ENCODE data around the gene LRRC3.

LRRC3 gene

DNA sequence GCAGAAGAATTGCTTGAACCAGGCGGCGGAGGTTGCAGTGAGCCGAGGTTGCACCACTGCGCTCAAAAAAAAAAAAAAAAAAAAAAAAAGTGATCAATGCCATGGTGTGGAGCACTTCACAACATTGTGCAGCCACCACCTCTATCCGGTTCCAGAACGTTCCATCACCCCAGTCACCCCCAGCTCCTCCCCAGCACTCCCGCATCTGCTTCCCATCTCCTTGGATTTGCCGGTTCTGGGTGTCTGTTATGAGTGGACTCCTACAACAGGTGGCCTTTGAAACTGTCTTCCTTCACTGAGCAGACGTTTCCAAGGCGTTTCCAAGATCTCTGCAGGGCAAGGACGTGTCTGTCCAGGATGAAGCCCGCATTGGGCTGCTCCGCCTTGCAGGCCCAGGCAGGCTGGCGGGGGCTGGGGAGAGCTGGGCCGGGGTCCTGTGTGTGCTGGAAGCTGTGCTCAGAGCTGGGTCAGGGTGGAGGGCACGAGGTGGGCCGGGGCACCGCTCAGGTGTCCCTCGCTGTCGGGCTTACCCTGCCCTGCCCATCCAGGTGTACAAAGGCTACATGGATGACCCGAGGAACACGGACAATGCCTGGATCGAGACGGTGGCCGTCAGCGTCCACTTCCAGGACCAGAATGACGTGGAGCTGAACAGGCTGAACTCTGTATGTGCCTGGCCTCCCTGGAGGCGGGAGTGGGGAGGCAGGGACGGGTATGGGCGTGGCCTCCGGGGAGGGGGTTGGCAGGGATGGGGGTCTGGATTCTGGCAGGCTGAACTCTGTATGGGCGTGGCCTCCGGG is 14.9 kb upstream of the LRRC3 start:
- Histone ChIP-seq H2BK15ac (ENCODE audit: low read length) (peak overlapping the region; percentile 85), H3K4me2 (ENCODE audit: insufficient read depth, low read length, poor library complexity, severe bottlenecking) (no peak overlapping the region), H2BK12ac (ENCODE audit: low read length) (no peak overlapping the region), H3K27me3 (ENCODE audit: control insufficient read depth in 3 of 3, insufficient read depth in 3 of 3, low read depth in 1 of 3, low read length in 3 of 3) (peaks cover 0 to 3% (median 0%) of the 10 kb centered on the region in 3 experiments), H3K18ac (ENCODE audit: low read length) (peak overlapping the region; percentile 71), H3K9me3 (replicated peaks in 1 of 2; ENCODE audit: control insufficient read depth in 2 of 2, insufficient read depth in 1 of 2, low read depth in 1 of 2, low read length in 2 of 2) (peaks cover 0 to 4% of the 10 kb centered on the region in 2 donors), H2BK5ac (ENCODE audit: low read length) (no peak overlapping the region), H3K23ac (ENCODE audit: low read depth, low read length, poor library complexity) (peak overlapping the region; percentile 80), H3K14ac (ENCODE audit: low read length) (peak overlapping the region; percentile 100), H3K79me1 (ENCODE audit: low read depth, low read length) (no peaks in the 10 kb centered on the region), H3K27ac (replicated peaks; ENCODE audit: low read length) (no peak overlapping the region), H3K4me1 (ENCODE audit: control insufficient read depth in 2 of 2, insufficient read depth in 1 of 2, low read depth in 1 of 2, low read length in 2 of 2) (no peaks in the 10 kb centered on the region), H2AK5ac (ENCODE audit: low read depth, low read length) (peak overlapping the region; percentile 88), H3K4me3 (ENCODE audit: low read length in 2 of 2) (no peak overlapping the region), H4K91ac (ENCODE audit: low read depth, low read length, poor library complexity) (no peak overlapping the region), H3K9ac (ENCODE audit: low read depth, low read length, poor library complexity) (peak overlapping the region; percentile 50), H2BK120ac (ENCODE audit: low read depth, low read length) (no peak overlapping the region), H4K8ac (ENCODE audit: low read depth, low read length) (peak overlapping the region; percentile 98), H3K36me3 (replicated peaks in 1 of 2; ENCODE audit: control insufficient read depth in 2 of 2, insufficient read depth in 2 of 2, low read length in 2 of 2) (no peaks in the 10 kb centered on the region), H3K4ac (ENCODE audit: low read length) (no peak overlapping the region), H2AFZ (ENCODE audit: low read length) (no peak overlapping the region)
- no peak for DNase-seq (ENCODE audit: low spot score)
- WGBS, 2 donors (ENCODE audit: extremely low coverage in 2 of 2, insufficient read length in 2 of 2, insufficient replicate concordance in 1 of 2): no CpG with 5 or more reads among the region's 33 CpGs

DNA sequence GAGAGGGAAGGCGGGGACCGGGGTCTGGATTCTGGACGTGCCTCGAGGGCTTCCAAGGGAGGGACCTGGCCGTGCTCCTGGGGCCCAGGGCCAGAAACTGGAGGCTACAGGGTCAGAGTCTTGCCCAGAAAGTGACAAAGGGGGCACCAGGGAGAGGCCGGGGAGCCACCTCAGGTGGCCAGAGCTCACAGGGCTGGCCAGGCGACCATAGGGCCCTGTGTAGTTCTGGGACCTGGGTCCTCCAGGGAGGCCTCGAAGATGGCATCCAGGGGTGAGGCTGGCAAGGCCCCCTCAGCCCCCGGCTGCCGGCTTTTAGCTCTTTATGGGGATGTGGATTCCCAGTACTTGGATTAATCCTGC is 14.3 kb upstream of the LRRC3 start:
- Histone ChIP-seq H3K27me3 (ENCODE audit: control insufficient read depth in 3 of 3, insufficient read depth in 3 of 3, low read depth in 1 of 3, low read length in 3 of 3) (peaks cover 0 to 3% (median 0%) of the 10 kb centered on the region in 3 experiments), H3K4me3 (ENCODE audit: low read length in 2 of 2) (no peak overlapping the region), H4K8ac (ENCODE audit: low read depth, low read length) (no peak overlapping the region), H3K9ac (ENCODE audit: low read depth, low read length, poor library complexity) (no peak overlapping the region), H3K4me1 (ENCODE audit: control insufficient read depth in 2 of 2, insufficient read depth in 1 of 2, low read depth in 1 of 2, low read length in 2 of 2) (no peaks in the 10 kb centered on the region), H3K4ac (ENCODE audit: low read length) (no peak overlapping the region), H3K18ac (ENCODE audit: low read length) (no peak overlapping the region), H3K27ac (replicated peaks; ENCODE audit: low read length) (no peak overlapping the region), H3K79me1 (ENCODE audit: low read depth, low read length) (no peaks in the 10 kb centered on the region), H4K91ac (ENCODE audit: low read depth, low read length, poor library complexity) (no peak overlapping the region), H2BK12ac (ENCODE audit: low read length) (no peak overlapping the region), H2AFZ (ENCODE audit: low read length) (no peak overlapping the region), H2BK120ac (ENCODE audit: low read depth, low read length) (no peak overlapping the region), H3K23ac (ENCODE audit: low read depth, low read length, poor library complexity) (no peak overlapping the region), H3K36me3 (replicated peaks in 1 of 2; ENCODE audit: control insufficient read depth in 2 of 2, insufficient read depth in 2 of 2, low read length in 2 of 2) (no peaks in the 10 kb centered on the region), H2BK15ac (ENCODE audit: low read length) (peak overlapping the region; percentile 85), H3K4me2 (ENCODE audit: insufficient read depth, low read length, poor library complexity, severe bottlenecking) (no peak overlapping the region), H2AK5ac (ENCODE audit: low read depth, low read length) (peak overlapping the region; percentile 88), H3K14ac (ENCODE audit: low read length) (no peak overlapping the region), H3K9me3 (replicated peaks in 1 of 2; ENCODE audit: control insufficient read depth in 2 of 2, insufficient read depth in 1 of 2, low read depth in 1 of 2, low read length in 2 of 2) (peaks cover 0 to 4% of the 10 kb centered on the region in 2 donors), H2BK5ac (ENCODE audit: low read length) (no peak overlapping the region)
- DNase-seq (ENCODE audit: low spot score): no peak
- WGBS, 2 donors (ENCODE audit: extremely low coverage in 2 of 2, insufficient read length in 2 of 2, insufficient replicate concordance in 1 of 2): no CpG with 5 or more reads among the region's 10 CpGs

GRCh38 chr21:44441581-44442265 is 13.6 kb upstream of the LRRC3 start:
- Histone ChIP-seq H3K23ac (ENCODE audit: low read depth, low read length, poor library complexity) (peak overlapping the region; percentile 39), H3K18ac (ENCODE audit: low read length) (peak overlapping the region; percentile 44), H2BK15ac (ENCODE audit: low read length) (no peak overlapping the region), H3K4me1 (ENCODE audit: control insufficient read depth in 2 of 2, insufficient read depth in 1 of 2, low read depth in 1 of 2, low read length in 2 of 2) (no peaks in the 10 kb centered on the region), H3K36me3 (replicated peaks in 1 of 2; ENCODE audit: control insufficient read depth in 2 of 2, insufficient read depth in 2 of 2, low read length in 2 of 2) (no peaks in the 10 kb centered on the region), H3K27me3 (ENCODE audit: control insufficient read depth in 3 of 3, insufficient read depth in 3 of 3, low read depth in 1 of 3, low read length in 3 of 3) (peaks cover 0 to 3% (median 0%) of the 10 kb centered on the region in 3 experiments), H2BK5ac (ENCODE audit: low read length) (no peak overlapping the region), H4K91ac (ENCODE audit: low read depth, low read length, poor library complexity) (no peak overlapping the region), H3K4me3 (ENCODE audit: low read length in 2 of 2) (no peak overlapping the region), H2BK12ac (ENCODE audit: low read length) (peak overlapping the region; percentile 46), H3K9ac (ENCODE audit: low read depth, low read length, poor library complexity) (peak overlapping the region; percentile 3), H2AK5ac (ENCODE audit: low read depth, low read length) (peak overlapping the region; percentile 88), H3K4ac (ENCODE audit: low read length) (no peak overlapping the region), H2AFZ (ENCODE audit: low read length) (no peak overlapping the region), H3K14ac (ENCODE audit: low read length) (no peak overlapping the region), H3K4me2 (ENCODE audit: insufficient read depth, low read length, poor library complexity, severe bottlenecking) (no peak overlapping the region), H3K27ac (replicated peaks; ENCODE audit: low read length) (no peak overlapping the region), H3K9me3 (replicated peaks in 1 of 2; ENCODE audit: control insufficient read depth in 2 of 2, insufficient read depth in 1 of 2, low read depth in 1 of 2, low read length in 2 of 2) (peaks cover 0 to 4% of the 10 kb centered on the region in 2 donors), H4K8ac (ENCODE audit: low read depth, low read length) (no peak overlapping the region), H3K79me1 (ENCODE audit: low read depth, low read length) (no peaks in the 10 kb centered on the region), H2BK120ac (ENCODE audit: low read depth, low read length) (peak overlapping the region; percentile 5)
- DNase-seq (ENCODE audit: low spot score): no peak
- no CpG with 5 or more reads among the region's 20 CpGs for WGBS, 2 donors (ENCODE audit: extremely low coverage in 2 of 2, insufficient read length in 2 of 2, insufficient replicate concordance in 1 of 2)
